ENCODE measurements around the gene CHAC1.
"Not testable (repeated sequence)": the region's sequence is repeated elsewhere in the genome, so short reads cannot be mapped to it uniquely, and the experiment has no call there.

CHAC1 gene

DNA sequence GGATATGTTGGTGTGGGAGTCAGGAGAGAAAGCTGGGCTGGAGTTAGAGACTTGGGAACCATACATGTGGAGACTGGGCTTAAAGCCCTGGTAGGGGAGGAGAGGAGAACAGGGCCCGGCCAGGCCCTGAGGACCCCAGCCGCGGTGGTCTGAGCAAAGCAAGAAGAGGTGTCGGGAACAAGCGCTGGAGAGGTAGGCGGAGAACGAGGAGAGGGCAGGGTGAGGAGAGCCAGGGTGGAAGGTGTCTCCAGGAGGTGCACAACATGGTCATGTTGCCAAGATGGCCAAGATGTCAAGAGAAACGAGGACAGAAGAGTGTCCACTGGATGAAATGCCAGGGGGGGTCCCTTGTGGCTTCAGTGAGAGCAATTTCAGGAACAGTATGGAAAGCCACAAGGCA, 5.5 kb downstream of the CHAC1 start:
- no peak for DNase-seq

DNA sequence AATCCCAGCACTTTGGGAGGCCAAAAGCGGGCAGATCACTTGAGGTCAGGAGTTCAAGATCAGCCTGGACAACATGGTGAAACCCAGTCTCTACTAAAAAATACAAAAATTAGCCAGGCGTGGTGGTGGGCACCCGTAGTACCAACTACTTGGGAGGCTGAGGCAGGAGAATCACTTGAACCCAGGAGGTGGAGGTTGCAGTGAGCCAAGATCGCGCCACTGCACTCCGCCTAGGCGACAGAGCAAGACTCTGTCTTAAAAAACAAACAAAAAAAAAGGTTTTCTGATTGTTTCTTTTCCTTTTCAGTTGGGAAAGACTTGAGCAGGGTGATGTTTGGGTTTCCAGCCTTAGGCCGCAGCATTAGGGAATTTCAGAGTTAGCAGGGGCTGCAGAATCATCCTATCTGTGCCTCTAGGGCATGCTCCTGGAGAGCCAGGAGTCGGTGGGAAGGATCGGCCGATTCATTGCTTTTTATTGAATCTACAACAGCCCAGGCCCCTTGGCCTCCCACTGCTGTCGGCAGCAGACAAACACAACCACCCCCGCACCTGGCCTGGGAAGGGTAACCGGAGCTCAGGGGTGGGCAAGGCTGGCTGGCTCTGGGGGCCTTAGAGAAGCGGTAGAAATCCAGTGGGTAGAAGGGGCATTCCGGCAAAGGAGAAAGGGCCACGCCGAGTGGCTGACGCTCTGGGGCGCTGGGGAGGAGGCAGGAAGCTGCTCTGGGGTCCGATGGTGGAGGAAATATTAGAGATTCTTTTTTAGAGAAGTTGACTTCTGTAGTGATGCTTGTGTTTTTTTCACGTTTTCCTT, 6.3 kb downstream of the CHAC1 start:
- DNase-seq, result no peak

DNA sequence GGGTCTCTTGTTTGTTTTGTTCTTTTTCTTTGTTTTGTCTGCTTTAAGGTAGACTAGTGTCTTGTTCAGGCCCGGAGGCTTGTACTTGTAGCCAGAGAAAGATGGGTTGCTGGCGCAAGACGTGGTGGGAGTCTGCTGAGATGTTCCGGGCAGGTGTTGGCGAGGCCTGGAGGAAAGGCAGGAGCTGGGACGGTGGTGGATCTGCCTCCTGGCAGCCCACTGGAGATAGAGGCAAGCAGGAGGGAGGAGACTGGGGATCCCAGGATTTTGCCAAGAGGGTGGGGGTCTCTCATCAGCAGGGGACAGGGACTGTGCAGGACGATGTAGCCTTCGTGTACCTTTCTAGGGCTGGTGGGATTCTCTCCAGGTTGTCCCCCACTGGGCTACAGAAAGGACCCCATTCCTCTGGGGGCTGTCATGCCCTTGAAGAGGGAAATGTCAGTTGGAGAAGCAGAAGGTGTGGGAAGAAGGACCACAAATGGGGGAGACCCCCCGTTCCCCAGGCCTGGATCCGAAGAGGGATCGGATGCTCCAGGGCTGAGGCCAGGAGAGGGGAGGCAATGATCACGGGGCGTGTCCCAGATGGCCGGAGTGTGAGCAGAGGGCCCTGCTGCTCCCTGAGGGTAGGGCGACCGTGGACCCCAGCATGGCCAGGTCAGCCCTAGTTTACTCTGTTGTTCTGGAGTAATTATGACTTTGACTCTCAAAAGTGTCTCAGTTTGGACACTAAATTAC, 7.0 kb downstream of the CHAC1 start:
- no peak for DNase-seq

DNA sequence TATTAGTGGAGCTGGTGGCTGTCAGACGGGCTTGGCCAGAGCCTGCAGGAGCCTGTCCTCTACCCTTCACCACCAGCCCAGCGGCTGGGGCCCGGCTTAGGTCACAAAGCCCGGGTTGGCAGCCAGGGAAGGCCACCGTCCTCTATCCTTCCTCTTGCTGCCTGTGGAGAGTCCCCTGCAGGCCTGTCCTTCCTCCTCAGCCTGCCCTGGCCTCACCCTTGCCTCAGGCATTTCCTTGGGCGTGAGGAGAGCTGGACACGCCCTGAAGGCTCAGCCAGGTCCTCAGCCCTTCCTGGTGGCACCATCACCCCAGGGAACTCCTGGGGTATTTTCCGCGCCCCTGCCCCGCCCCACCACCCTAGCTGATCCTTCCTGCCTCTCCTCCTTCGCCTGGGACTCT, 7.7 kb downstream of the CHAC1 start:
- DNase-seq, result no peak

DNA sequence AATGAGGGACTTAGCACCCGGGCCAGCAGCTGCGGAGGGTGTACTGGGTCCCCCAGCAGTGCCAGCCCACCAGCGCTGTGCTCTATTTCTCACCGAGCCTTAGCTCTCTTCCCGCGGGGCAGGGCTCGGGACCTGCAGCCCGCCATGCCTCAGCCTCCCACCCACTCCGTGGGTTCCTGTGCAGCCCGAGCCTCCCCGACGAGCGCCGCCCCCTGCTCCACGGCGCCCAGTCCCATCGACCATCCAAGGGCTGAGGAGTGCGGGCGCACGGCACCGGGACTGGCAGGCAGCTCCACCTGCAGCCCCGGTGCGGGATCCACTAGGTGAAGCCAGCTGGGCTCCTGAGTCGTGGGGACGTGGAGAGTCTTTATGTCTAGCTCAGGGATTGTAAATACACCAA, 8.5 kb downstream of the CHAC1 start:
- DNase-seq, result not testable (repeated sequence)

DNA sequence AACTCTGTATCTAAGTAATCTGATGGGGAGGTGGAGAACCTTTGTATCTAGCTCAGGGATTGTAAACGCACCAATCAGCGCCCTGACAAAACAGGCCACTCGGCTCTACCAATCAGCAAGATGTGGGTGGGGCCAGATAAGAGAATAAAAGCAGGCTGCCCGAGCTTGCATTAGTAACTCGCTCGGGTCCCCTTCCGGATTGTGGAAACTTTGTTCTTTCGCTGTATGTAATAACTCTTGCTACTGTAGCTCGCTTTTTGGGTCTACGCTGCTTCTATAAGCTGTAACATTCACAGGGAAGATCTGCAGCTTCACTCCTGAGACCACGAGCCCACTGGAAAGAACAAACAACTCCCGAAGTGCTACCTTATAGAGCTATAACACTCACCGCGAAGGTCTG, 9.0 kb downstream of the CHAC1 start:
- DNase-seq, result not testable (repeated sequence)

DNA sequence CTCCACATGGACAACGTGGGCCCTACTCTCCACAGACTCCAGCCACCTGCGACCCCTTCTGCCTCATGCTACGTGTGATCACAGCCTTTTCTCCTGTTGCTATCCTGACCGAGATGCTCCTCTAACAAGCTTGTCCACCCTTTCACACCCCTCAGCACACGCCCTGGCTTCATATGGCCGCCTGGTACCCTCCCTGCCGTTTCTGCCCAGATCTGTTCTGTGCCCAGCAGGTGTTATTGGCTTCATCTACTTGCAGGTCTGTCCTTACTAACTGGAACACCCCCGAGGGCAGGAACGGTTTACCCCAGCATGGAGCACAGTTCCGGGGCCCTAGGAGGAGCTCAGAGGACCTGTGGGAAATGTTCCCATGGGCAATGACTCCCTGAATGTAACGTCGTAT, 9.9 kb downstream of the CHAC1 start:
- no peak for DNase-seq

DNA sequence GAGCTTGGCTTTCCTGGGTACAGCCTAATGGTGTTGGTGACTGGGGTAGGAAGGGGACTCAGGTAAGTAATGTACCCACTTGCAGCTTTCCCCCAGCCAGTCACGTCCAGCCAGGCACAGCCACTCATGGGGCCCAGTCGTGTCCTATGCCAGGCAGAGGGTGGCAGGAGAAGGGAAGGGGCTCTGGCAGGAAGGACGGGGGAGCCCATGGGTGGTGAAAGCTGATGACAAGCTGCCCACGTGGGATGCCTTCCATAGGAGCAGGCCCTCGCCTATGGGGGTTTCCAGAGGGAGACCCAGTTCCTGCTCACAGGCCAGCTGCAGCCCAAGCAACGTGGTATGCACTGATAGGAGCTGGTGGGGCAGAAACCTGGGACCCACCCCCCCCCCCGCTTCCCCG, 10.7 kb downstream of the CHAC1 start:
- no peak for DNase-seq

DNA sequence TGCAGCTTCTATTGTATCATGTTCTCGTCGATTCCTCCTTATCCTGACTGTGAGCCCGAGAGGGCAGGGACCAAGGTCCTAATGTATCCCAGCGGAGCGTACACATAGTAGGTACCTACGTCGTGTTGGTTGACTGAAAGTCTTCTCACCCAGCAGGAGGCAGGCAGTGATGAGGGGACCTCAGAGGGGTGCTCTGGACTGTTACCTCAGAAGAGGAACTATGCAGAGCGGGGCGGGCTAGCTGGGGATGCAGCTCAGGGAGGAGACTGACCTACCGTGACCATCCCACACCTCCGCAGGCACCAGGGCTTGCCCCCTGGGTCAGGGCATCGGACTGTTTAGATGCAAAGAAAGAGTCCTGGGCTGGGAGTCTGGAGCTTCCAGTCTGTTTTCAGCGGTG, 11.4 kb downstream of the CHAC1 start:
- DNase-seq, result no peak

DNA sequence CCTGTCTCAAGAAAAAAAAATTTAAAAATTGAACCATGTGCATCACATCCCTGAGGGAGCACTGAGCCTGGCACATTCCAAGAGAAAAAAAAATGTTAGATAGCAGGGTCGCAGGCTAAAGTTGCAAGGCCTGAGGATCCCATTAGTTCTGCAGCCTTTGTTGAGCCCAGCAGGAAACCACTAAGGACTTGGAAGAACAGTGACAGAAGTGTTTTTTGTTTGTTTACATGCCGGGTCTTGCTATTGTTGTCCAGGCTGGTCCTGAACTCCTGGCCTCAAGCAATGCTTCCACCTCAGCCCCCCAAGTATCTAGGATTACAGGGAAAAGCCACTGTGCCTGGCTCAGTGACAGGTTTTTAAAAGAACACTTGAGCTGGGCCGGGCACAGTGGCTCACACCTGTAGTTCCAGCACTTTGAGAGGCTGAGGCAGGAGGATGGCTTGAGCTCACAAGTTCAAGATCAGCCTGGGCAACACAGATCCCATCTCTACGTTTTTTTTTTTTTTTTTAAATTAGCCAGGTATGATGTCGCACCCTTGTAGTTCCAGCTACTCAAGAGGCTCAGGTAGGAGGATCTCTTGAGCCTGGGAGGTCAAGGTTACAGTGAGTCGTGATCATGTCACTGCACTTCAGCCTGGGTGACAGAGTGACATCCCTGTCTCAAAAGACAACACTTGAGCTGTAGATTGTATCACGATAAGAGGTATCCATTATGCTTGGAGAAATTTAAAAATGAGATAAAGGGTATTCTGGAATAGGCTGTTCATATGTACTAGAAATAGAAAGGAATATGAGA, 15.2 kb downstream of the CHAC1 start:
- DNase-seq, result no peak

DNA sequence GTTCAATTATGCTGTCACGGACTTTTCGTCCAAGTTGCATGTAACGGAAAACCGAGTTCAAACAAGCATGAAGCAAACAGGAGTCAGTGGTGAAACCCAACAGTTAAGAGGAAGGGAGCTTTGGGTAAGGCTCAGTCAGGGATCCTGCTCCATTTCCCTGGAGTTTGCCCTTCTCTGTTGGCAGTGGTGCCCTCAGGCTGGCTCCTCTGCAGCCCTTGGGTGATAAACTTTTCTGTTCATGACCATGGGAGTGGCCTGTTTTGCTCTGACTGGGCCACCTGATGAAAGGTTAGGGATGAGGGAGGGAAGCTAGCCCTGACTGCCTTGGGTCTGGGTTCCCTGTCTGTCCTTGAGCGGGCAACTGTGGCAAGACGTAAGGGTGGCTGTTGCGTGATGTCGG, 16.1 kb downstream of the CHAC1 start:
- no peak for DNase-seq

DNA sequence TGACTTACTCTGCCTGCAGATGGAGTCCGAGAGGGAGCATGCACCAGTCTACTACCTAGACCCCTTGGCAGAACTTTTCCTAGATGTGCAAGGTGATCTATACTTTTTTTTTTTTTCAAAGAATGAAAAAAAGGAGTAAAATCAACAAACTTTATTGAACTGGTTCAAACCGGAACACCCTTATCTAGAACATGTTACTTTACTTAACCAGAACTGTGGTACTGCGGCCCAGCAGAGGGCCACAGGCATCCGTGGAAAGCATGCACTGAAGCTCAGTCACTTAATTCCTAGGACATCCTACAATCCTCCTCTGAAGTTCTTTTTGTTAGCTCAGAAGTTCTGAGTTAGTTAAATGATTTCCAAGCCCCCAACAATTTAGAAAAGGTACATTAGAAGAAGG, 21.6 kb downstream of the CHAC1 start:
- no peak for DNase-seq

DNA sequence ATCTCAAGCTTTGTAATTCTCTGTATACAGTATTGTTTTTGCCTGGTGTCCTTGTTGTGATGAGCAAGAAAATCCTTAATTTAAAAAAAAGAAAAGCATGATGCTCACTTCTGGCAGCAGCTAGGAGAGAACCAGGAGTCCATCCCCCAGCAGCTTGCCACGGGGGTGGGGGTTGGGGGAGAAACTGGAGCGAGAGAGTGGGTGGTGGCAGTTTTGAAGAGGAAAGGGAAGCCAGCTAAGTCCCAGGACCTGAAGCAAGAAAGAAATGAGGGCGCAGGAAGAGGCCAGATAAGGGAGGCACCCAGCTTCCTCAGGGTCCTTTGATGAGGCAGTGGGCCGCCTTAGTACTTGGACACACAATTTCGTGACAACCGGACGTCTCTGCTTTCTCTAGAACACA, 23.5 kb downstream of the CHAC1 start:
- no peak for DNase-seq

DNA sequence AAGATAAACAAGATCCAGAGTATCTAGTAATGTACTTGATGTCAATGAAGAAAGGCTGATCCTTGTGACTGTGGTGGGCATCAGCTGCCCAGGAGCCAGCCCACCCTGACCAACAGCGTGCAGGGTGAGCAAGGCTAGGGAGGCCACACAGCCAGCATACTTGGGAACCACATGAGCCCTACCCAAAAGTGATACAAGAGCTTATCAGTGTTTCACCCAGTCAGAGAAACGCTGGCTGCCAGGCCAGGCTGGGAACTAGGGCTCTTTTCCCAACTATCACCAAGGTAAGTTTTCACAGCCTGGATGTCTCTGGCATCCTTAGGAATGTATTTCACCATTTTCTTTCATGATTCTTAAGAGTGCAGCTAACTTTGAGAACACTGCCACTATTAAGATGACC, 24.9 kb downstream of the CHAC1 start:
- no peak for DNase-seq

DNA sequence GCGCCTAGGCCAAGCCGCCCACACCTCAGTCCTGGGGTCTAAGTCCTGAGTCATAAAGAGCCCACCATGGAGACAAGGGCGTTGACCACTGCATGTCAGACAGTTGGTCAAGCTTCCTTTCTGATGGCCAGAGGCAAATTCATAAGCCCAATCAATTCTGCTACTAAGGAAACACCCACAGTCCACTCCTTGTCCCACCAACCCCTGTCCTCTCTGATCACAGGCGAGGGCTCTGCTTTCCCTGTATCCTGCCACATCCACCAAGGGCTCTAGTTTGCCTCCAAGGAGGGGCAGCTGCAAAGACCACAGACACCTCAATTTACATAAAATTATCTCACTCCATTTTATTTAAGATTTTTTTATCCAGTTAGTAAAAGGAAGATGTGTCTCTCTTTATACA, 25.3 kb downstream of the CHAC1 start:
- no peak for DNase-seq

DNA sequence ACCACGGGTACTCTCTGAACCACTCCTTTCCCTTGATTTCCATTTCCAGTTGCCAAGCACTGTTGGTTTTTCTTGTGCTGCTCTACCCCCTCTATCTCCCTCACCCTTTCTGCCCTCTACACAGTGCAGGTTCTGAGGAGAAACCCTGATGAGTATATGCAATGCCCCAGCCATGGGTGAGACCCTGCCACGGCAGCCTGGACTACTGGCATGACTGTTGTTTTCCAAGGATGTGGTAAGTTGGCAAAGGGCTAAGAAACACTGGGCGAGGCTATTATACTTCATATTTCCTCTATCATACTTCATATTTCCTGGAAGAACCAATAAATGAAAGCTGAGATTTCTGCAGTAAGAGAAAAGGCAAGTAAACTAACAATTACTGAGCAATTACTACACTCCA, 27.9 kb downstream of the CHAC1 start:
- no peak for DNase-seq

DNA sequence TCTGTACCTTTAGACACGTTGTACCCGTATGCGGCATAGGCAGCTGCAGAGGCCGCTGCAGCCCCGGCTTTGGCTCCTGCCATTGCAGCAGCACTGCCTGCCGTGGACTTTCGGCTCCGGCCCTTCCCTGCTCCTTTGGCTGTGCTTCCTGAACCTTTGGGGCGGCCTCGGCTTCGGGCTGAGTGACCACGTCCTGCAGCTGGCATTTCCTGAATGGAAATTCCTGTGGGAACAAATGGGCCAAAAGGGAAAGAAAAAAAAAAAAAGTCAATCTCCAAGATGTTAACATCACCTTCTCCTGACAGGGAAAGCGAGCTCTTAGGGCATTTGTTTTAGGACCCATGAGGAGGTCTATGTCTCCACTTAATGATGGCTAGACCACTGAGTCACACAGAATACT, 29.6 kb downstream of the CHAC1 start:
- no peak for DNase-seq

DNA sequence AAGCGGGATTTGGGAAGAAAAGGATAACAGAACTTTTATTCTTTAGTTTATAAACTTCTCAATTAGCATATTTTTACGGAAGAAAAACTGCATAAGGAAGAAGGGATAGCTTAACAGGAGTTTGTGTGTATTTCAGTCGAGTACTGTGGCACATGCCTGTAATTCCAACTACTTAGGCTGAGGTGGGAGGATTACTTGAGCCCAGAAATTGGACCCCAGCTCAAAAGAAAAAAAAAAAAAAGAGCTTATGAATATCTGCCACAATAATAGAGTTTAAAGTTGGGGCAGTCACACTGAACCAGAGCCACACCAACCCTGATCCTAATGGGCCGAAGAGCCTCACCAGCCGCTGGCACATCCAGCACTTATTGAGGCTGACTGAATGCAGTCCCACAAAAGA, 31.1 kb downstream of the CHAC1 start:
- no peak for DNase-seq

DNA sequence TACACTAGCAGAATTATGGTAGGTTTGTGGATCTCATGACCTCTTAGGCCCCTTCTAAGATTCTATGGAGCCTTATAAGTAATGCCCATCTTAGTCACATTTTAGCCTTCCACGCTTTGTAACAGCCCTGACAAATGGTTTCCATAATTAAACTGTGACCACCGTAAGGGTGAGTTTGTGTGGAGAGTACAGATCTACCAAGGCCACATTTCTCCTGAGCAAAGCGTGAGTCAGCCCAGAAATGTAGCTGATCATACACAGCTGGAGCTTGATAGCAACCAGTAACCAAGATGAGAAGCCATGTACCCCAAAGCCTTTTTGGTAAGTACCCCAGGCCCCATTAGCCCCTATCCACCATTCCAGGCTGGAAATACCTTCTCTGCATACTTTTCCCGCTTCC, 31.7 kb downstream of the CHAC1 start:
- DNase-seq, result no peak

DNA sequence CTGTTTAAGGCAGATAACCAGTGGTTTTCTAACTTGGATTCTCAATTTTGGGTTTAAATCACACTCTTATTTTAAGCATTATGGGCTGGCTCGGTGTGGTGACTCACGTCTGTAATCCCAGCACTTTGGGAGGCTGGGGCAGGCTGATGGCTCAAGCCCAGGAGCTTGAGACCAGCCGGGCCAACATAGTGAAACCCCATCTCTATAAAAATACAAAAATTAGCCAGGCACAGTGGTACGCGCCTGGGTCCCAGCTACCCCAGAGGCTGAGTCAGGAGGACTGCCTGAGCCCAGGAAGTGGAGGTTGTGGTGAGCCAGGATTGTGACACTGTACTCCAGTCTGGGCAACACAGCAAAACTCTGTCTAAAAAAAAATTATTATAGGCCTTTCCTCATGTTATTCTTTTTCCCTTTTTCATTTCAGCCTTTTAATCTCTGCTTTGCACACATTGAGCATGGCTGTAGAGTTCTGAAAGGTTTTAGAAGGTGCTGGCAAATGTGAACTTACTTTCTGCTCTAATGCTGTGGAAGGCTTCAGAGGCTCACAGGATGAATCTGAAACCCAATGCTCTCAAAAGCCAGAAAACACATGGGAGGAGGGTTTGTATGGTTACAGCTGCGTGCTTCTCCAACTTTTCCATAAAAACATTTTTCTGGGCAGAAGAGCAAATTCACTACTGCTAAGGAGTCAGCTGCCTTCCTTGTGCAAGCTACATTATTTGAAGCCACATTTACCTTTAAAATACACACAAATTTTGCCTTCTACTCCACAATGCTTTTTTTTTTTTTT, 32.5 kb downstream of the CHAC1 start:
- no peak for DNase-seq

DNA sequence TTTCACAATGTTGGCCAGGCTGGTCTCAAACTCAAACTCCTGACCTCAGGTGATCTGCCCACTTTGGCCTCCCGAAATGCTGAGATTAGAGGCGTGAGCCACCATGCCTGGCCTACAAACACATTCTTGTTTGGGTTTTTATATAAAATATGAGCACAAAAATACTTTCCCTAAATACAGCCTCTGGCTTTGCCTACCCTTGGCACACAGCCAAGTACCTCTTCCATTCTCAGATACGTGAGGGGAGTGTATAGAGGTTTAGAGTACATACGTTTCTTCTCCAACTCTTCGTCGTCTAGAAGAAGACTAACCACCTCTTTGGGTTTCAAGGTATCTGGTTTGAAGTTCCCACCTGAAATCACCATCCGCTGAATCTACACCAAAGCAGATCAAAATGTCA, 33.5 kb downstream of the CHAC1 start:
- DNase-seq, result no peak

DNA sequence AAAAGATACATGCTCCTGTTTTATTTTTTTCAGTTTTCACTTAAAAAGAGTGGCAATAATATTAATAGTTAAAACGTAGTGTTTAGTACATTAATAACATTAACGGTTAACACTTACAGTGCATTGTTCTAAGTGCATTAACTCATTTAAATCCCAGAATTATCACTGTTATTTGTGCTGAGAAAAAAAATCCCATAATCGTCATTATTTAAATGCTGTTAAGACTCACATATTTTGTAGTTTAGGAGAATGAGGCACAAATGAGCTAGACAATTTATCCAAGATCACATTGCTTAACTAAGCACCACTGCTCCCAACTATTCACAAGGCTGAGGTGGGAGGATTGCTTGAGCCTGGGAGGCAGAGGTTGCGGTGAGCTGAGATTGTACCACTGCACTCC, 34.9 kb downstream of the CHAC1 start:
- no peak for DNase-seq

DNA sequence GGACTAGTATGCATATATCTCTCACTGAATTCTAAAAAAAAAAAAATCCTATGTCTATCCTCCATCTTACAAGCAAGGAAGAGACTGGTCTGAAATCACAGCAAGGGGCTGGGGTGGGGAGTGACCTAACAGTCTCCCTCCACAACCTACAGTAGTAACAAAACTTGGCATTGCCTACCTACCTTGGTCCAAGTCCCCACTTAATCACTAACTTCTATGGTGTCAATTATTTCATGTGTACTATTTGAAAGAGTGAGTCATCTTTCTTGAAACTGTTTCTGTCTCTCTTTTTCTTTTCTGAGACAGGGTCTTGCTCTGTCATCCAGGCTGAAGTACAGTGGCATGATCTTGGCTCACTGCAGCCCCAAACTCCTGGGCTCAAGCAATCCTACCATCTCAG, 36.8 kb downstream of the CHAC1 start:
- no peak for DNase-seq
